ENCODE measurements around the gene FGF18. TPM values are rescaled to one million over a fixed set of nuclear protein-coding genes. Genes with fewer than 3 reads are reported as not detected.

The FGF18 gene
- total and polyA plus RNA-seq, 2 experiments from 2014 or later = 0.09 TPM; not detected in 1

DNA sequence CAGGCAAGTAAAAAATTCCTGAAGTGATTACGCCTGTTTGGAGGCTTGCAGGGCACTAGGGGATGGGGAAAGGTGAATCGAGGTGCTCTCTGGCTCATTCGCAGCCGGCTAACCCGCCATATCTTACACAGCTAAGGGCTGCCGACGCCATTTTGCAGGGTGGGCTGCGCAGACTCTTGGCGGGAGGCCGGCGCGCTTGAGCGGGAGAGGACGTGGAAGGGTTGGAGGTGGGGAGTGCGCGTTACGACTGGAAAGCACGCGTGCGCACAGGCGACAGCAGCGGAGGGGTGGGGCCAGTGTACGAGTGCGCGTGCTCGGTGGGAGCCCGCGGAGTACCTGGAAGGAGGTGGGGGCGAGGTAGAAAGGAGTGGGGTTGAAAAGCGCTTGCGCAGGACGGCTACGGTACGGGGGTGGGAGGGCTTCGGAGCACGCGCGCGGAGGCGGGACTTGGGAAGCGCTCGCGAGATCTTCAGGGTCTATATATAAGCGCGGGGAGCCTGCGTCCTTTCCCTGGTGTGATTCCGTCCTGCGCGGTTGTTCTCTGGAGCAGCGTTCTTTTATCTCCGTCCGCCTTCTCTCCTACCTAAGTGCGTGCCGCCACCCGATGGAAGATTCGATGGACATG is 32.0 kb upstream of the FGF18 start, which contains the start of gene NPM1:
Gene NPM1 (plus strand): TSS at position 505 of the 625 bp plus-strand sequence. CDS start 100 bp downstream, at position 605.
- TF ChIP-seq EZH2phosphoT487 (IDR thresholded peaks at IDR 0.05; ENCODE audit: insufficient read depth, low read depth) = no peak
- no peak for TF ChIP-seq EZH2 (IDR thresholded peaks at IDR 0.05; ENCODE audit: insufficient read depth, poor library complexity, severe bottlenecking)
- H3K79me2 ChIP-seq (ENCODE audit: insufficient read depth) = peaks cover 48% of the 10 kb centered on the region
- in situ Hi-C loops (cut with MboI) = no loop called here

DNA sequence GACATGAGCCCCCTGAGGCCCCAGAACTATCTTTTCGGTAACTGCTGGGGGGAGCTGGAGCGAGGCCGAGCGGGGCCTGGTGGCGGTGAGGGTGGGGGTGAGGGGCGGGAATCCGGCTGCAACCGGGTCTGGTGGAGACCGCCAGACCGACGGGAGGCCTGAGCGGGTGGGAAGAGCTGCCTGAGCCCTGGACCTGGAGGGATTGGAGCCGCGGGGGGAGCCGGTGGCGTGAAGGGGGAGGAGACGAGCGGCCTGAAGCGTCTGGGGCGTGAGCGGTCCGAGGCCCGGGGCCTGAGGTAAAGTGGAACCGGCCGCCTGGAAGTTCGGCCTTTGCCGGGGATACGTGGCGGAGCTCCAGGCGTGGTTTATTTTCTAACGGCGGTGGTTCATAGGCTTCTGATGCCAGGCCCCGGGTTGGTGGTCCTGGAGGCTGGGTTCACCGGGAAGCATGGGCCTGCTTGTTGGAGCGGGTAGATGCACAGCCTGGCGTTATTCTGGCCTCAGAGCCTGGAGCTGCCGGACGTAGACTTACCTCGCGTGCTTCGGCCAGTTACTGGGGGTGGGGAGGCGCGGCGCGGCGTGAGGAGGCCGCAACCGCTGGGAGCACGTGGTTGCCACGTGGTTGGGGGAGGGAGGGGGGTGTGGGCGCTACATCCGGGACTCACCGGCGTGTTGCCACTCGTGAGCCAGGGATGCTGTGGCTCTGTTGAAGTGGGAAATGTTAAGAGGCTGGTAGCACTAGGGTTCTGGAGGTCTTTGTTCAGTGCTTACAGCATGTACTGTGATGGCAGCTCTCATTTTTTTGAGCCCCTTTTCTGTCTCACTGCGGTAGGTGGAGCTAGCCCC is 31.3 kb upstream of the FGF18 start:
- peak overlapping the region; percentile 98 for H3K9ac ChIP-seq
- peaks cover 44% of the 10 kb centered on the region for H3F3A ChIP-seq (ENCODE audit: insufficient read depth)
- H3K9me2 ChIP-seq (ENCODE audit: insufficient read depth) = no peaks in the 10 kb centered on the region
- H3K27ac ChIP-seq = peak overlapping the region; percentile 92
- 1% methylated on average over 33 to 47 of the region's 56 CpGs for WGBS, 2 experiments (ENCODE audit: low coverage in 1 of 2, low lambda C conversion rate in 2 of 2, missing lambda C conversion rate in 2 of 2)
- H3K36me3 ChIP-seq (ENCODE audit: low read depth) = peaks cover 33% of the 10 kb centered on the region
- peak overlapping the region; percentile 99 for H3K4me3 ChIP-seq
- peaks cover 55% of the 10 kb centered on the region for H3K79me2 ChIP-seq (ENCODE audit: insufficient read depth)
- H3K27me3 ChIP-seq (replicated peaks; ENCODE audit: insufficient read depth) = no peaks in the 10 kb centered on the region; the same call in 1 of the 2 replicates
- peaks cover 28% of the 10 kb centered on the region for H3K4me1 ChIP-seq (ENCODE audit: insufficient read depth)
- TF ChIP-seq EZH2 (IDR thresholded peaks at IDR 0.05; ENCODE audit: insufficient read depth, poor library complexity, severe bottlenecking) = no peak
- TF ChIP-seq EZH2phosphoT487 (IDR thresholded peaks at IDR 0.05; ENCODE audit: insufficient read depth, low read depth) = no peak
- in situ Hi-C loops (cut with MboI) = no loop called here
- DNase-seq = peak; percentile 91
- no peak overlapping the region for H2AFZ ChIP-seq
- H3K4me2 ChIP-seq (ENCODE audit: unreplicated experiment) = peak overlapping the region; percentile 98
- no peaks in the 10 kb centered on the region for H3K9me3 ChIP-seq (ENCODE audit: low read depth)
- H4K20me1 ChIP-seq (ENCODE audit: insufficient read depth) = peaks cover 44% of the 10 kb centered on the region

More for the DNA sequence above, 32.0 kb upstream of the FGF18 start, which contains the start of gene NPM1:
- DNase-seq = peak; percentile 99
- no peaks in the 10 kb centered on the region for H3K9me3 ChIP-seq (ENCODE audit: low read depth)
- peak within 1 kb of the TSS; percentile 92 for H3K27ac ChIP-seq
- H3K4me3 ChIP-seq = peak within 1 kb of the TSS; percentile 99
- peaks cover 36% of the 10 kb centered on the region for H4K20me1 ChIP-seq (ENCODE audit: insufficient read depth)
- peaks cover 26% of the 10 kb centered on the region for H3K4me1 ChIP-seq (ENCODE audit: insufficient read depth)
- peak within 1 kb of the TSS; percentile 98 for H3K4me2 ChIP-seq (ENCODE audit: unreplicated experiment)
- H3K36me3 ChIP-seq (ENCODE audit: low read depth) = peaks cover 26% of the 10 kb centered on the region
- 1 to 2% methylated on average over 46 to 54 of the region's 56 CpGs for WGBS, 2 experiments (ENCODE audit: low coverage in 1 of 2, low lambda C conversion rate in 2 of 2, missing lambda C conversion rate in 2 of 2)
- H3K9ac ChIP-seq = peak within 1 kb of the TSS; percentile 98
- peak within 1 kb of the TSS; percentile 96 for H2AFZ ChIP-seq
- no peaks in the 10 kb centered on the region; the same call in 1 of the 2 replicates for H3K27me3 ChIP-seq (replicated peaks; ENCODE audit: insufficient read depth)
- peaks cover 36% of the 10 kb centered on the region for H3F3A ChIP-seq (ENCODE audit: insufficient read depth)
- H3K9me2 ChIP-seq (ENCODE audit: insufficient read depth) = no peaks in the 10 kb centered on the region

DNA sequence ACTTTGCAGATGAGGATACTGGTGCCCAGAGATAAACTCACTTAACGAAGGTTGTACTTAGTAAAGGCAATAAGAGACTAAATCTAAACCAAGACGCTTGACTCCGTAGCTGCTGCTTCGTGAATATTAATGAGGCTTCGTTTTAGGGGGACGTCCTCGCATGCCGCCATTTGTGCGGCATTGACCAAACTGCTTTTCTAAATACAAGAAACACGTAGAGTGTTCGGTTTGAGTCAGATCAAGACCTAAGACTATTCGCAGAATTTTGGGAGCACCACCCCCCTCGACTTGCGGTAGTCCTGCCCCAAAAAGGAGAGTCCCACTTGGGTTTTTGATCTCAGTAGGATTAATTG is 30.7 kb upstream of the FGF18 start:
- peaks cover 48% of the 10 kb centered on the region for H3F3A ChIP-seq (ENCODE audit: insufficient read depth)
- H2AFZ ChIP-seq = no peak overlapping the region

DNA sequence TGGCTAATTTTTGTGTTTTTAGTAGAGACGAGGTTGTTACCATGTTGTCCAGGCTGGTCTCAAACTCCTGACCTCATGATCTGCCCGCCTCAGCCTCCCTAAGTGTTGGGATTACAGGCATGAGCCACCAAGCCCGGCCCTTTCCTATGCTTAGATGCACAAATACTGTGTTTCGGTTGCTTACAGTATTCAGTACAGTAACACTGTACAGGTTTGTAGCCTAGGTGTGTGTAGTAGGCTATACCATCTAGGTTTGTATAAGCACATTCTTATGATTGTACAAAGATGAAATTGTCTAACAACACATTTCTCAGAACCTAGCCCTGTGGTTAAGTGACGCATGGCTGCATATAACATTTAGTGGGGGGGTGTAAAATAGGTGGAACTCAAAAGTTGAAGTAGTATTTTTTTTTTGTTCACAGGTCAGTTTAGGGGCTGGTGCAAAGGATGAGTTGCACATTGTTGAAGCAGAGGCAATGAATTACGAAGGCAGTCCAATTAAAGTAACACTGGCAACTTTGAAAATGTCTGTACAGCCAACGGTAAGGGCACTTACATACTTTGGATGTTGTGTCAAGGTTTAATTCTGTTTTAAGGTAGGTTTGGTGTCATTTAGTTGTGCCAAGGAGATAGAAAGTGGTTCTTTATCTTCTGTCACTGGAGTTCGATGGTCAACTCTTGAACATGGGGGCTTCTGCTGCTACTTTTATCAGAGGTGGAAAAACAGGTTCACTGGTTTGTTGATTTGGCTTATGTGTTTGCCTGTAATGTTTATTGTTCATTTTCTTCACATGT is 28.4 kb upstream of the FGF18 start:
- Histone ChIP-seq H3K9me3 (ENCODE audit: low read depth) (no peaks in the 10 kb centered on the region), H3K79me2 (ENCODE audit: insufficient read depth) (peaks cover 84% of the 10 kb centered on the region), H3K27ac (peak overlapping the region; percentile 92), H3K9me2 (ENCODE audit: insufficient read depth) (no peaks in the 10 kb centered on the region), H3K36me3 (ENCODE audit: low read depth) (peaks cover 62% of the 10 kb centered on the region), H4K20me1 (ENCODE audit: insufficient read depth) (peaks cover 67% of the 10 kb centered on the region), H3F3A (ENCODE audit: insufficient read depth) (peaks cover 55% of the 10 kb centered on the region), H3K9ac (peak overlapping the region; percentile 98), H2AFZ (no peak overlapping the region), H3K27me3 (replicated peaks; ENCODE audit: insufficient read depth) (no peaks in the 10 kb centered on the region), H3K4me3 (peak overlapping the region; percentile 99), H3K4me2 (ENCODE audit: unreplicated experiment) (peak overlapping the region; percentile 98), H3K4me1 (ENCODE audit: insufficient read depth) (peaks cover 28% of the 10 kb centered on the region)
- TF ChIP-seq EZH2 (IDR thresholded peaks at IDR 0.05; ENCODE audit: insufficient read depth, poor library complexity, severe bottlenecking) (no peak), EZH2phosphoT487 (IDR thresholded peaks at IDR 0.05; ENCODE audit: insufficient read depth, low read depth) (no peak)
- 68 to 72% methylated on average over 8 of the region's 8 CpGs for WGBS, 2 experiments (ENCODE audit: low coverage in 1 of 2, low lambda C conversion rate in 2 of 2, missing lambda C conversion rate in 2 of 2)
- in situ Hi-C loops (cut with MboI) = no loop called here
- DNase-seq = peak; percentile 29

More for the DNA sequence above, 30.7 kb upstream of the FGF18 start:
- no peak for TF ChIP-seq EZH2 (IDR thresholded peaks at IDR 0.05; ENCODE audit: insufficient read depth, poor library complexity, severe bottlenecking)
- no peak for TF ChIP-seq EZH2phosphoT487 (IDR thresholded peaks at IDR 0.05; ENCODE audit: insufficient read depth, low read depth)
- H4K20me1 ChIP-seq (ENCODE audit: insufficient read depth) = peaks cover 50% of the 10 kb centered on the region
- peaks cover 28% of the 10 kb centered on the region for H3K4me1 ChIP-seq (ENCODE audit: insufficient read depth)
- H3K9me2 ChIP-seq (ENCODE audit: insufficient read depth) = no peaks in the 10 kb centered on the region
- H3K4me3 ChIP-seq = peak overlapping the region; percentile 99
- H3K79me2 ChIP-seq (ENCODE audit: insufficient read depth) = peaks cover 61% of the 10 kb centered on the region
- no peaks in the 10 kb centered on the region for H3K27me3 ChIP-seq (replicated peaks; ENCODE audit: insufficient read depth)
- H3K27ac ChIP-seq = peak overlapping the region; percentile 92
- DNase-seq = peak; percentile 50
- H3K4me2 ChIP-seq (ENCODE audit: unreplicated experiment) = peak overlapping the region; percentile 98
- peak overlapping the region; percentile 98 for H3K9ac ChIP-seq
- H3K9me3 ChIP-seq (ENCODE audit: low read depth) = no peaks in the 10 kb centered on the region
- in situ Hi-C loops (cut with MboI) = no loop called here
- 4 to 5% methylated on average over 14 of the region's 14 CpGs for WGBS, 2 experiments (ENCODE audit: low coverage in 1 of 2, low lambda C conversion rate in 2 of 2, missing lambda C conversion rate in 2 of 2)
- peaks cover 39% of the 10 kb centered on the region for H3K36me3 ChIP-seq (ENCODE audit: low read depth)

All from GM23248 (cell line).